Measurements from ENCODE around the gene CFAP54. TPM values are rescaled to one million over a fixed set of nuclear protein-coding genes. Genes with fewer than 3 reads are reported as not detected.

CFAP54 gene
- total RNA-seq, 1 donor from 2014 or later = 1.7 TPM

DNA sequence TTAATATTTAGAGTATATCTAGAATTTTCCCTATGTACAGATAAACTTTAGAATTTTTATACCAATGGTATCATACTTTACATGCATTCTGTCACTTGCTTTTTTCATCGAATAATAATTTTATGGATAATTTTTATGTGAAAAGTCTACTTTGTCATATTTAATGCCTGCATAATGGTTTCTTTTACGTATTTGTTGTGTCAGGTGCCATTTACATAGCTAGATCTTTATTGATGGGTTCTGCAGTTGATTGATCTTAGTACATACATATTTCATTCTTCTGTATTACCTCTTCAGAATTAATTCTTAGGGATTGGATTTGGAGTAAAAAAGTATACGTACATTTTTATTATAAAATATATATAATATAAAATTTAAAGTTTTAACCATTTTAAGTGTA is 340.0 kb downstream of the CFAP54 start:
- no peaks in the 10 kb centered on the region for H3K4me1 ChIP-seq
- no peaks in the 10 kb centered on the region for H3K9me3 ChIP-seq
- no peak for DNase-seq (ENCODE audit: extremely low spot score in 2 of 2)
- intact Hi-C loops (cut with DNase I) = no loop called here
- TF ChIP-seq, protein P1, sequence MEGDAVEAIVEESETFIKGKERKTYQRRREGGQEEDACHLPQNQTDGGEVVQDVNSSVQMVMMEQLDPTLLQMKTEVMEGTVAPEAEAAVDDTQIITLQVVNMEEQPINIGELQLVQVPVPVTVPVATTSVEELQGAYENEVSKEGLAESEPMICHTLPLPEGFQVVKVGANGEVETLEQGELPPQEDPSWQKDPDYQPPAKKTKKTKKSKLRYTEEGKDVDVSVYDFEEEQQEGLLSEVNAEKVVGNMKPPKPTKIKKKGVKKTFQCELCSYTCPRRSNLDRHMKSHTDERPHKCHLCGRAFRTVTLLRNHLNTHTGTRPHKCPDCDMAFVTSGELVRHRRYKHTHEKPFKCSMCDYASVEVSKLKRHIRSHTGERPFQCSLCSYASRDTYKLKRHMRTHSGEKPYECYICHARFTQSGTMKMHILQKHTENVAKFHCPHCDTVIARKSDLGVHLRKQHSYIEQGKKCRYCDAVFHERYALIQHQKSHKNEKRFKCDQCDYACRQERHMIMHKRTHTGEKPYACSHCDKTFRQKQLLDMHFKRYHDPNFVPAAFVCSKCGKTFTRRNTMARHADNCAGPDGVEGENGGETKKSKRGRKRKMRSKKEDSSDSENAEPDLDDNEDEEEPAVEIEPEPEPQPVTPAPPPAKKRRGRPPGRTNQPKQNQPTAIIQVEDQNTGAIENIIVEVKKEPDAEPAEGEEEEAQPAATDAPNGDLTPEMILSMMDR (IDR thresholded peaks at IDR 0.05) = no peak
- no peak for TF ChIP-seq POLR2A (IDR thresholded peaks at IDR 0.05)
- TF ChIP-seq POLR2AphosphoS5 (IDR thresholded peaks at IDR 0.05; ENCODE audit: insufficient read depth in 1 of 2, low read depth in 1 of 2) = no peak
- H3K27me3 ChIP-seq = no peaks in the 10 kb centered on the region
- no peak overlapping the region for H3K4me3 ChIP-seq
- H3K27ac ChIP-seq = no peak overlapping the region
- H3K36me3 ChIP-seq = no peaks in the 10 kb centered on the region

DNA sequence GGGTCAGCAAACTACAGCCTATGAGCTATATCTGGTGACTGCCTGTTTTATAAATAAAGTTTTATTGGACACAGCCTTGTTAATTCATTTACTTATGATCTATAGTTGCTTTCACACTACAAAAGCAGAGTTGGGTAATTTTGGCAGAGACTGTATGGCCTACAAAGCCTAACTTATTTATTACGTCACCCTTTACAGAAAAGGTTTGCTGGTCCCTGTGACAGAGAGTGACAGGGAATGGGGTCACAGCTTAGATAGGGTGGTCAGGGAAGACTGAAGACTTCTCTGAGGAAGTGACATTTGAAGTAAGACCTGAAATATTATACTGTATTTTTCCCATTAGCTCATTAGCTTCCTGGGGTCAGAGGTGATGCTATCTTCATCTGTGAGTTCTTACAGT is 342.0 kb downstream of the CFAP54 start:
- Histone ChIP-seq H3K9me3 (no peaks in the 10 kb centered on the region), H3K36me3 (no peaks in the 10 kb centered on the region), H3K4me3 (no peak overlapping the region), H3K27me3 (no peaks in the 10 kb centered on the region), H3K27ac (no peak overlapping the region), H3K4me1 (no peaks in the 10 kb centered on the region)
- no peak for TF ChIP-seq POLR2A (IDR thresholded peaks at IDR 0.05)
- TF ChIP-seq, protein P1 (IDR thresholded peaks at IDR 0.05) = no peak
- TF ChIP-seq POLR2AphosphoS5 (IDR thresholded peaks at IDR 0.05; ENCODE audit: insufficient read depth in 1 of 2, low read depth in 1 of 2) = no peak
- intact Hi-C loops (cut with DNase I) = no loop called here
- DNase-seq (ENCODE audit: extremely low spot score in 2 of 2) = no peak

DNA sequence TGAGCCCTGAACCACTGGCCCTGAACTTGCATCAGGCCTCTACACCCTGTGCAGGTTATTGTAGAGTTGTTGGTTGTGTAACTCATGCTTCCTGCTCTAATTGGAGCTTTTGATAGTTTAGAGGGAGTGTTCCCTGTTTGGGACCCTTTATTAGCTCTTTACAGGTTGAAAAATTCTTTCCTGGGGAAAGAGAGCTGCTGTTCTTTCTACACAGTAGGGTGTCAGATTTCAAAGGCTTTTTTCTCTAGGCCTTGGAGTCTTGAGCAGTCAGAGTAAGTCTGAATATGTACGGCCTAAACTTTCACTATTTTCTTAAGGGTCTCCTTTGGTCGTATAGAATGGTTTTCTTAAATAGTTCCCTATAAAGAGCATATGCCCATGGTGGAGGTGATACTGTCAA is 356.9 kb downstream of the CFAP54 start:
- no peaks in the 10 kb centered on the region for H3K27me3 ChIP-seq
- no peaks in the 10 kb centered on the region for H3K4me1 ChIP-seq
- intact Hi-C loops (cut with DNase I) = no loop called here
- no peak overlapping the region for H3K27ac ChIP-seq
- TF ChIP-seq POLR2A (IDR thresholded peaks at IDR 0.05) (no peak), POLR2AphosphoS5 (IDR thresholded peaks at IDR 0.05; ENCODE audit: insufficient read depth in 1 of 2, low read depth in 1 of 2) (no peak)
- TF ChIP-seq, protein P1 (IDR thresholded peaks at IDR 0.05) = no peak
- no peak overlapping the region for H3K4me3 ChIP-seq
- no peaks in the 10 kb centered on the region for H3K36me3 ChIP-seq
- no peak for DNase-seq (ENCODE audit: extremely low spot score in 2 of 2)
- no peaks in the 10 kb centered on the region for H3K9me3 ChIP-seq

DNA sequence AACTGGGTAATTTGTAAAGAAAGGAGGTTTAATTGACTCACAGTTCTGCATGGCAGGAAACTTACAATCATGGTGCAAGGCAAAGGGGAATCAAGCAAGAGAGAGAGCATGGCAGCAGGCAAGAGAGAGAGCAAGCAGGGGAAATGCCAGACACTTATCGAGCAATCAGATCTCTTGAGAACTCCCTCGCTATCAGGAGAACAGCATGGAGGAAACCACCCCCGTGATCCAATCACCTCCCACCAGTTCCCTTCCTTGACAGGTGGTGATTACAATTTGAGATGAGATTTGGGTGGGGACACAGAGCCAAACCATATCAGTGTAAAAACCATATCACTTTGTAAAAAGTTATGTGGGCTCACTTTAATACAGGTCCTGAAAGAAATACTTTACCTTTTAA is 361.3 kb downstream of the CFAP54 start:
- no peaks in the 10 kb centered on the region for H3K4me1 ChIP-seq
- TF ChIP-seq POLR2A (IDR thresholded peaks at IDR 0.05) = no peak
- no peak for TF ChIP-seq POLR2AphosphoS5 (IDR thresholded peaks at IDR 0.05; ENCODE audit: insufficient read depth in 1 of 2, low read depth in 1 of 2)
- TF ChIP-seq, protein P1 (IDR thresholded peaks at IDR 0.05) = no peak

DNA sequence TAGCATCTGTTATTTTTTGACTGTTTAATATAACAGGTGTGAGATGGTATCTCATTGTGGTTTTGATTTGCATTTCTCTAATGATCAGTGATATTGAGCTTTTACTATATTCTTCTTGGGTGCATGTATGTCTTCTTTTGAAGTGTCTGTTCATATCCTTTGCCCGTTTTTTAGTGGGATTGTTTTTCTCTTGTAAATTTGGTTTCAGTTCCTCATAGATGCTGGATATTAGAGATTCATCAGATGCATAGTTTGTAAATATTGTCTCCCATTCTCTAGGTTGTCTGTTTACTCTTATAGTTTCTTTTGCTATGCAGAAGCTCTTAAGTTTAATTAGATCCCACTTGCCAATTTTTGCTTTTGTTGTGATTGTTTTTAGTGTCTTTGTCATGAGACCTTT is 368.8 kb downstream of the CFAP54 start:
- DNase-seq (ENCODE audit: extremely low spot score in 2 of 2) = no peak
- H3K9me3 ChIP-seq = no peaks in the 10 kb centered on the region
- no peaks in the 10 kb centered on the region for H3K4me1 ChIP-seq
- no peak overlapping the region for H3K27ac ChIP-seq
- no peak overlapping the region for H3K4me3 ChIP-seq
- intact Hi-C loops (cut with DNase I) = no loop called here
- no peak for TF ChIP-seq POLR2A (IDR thresholded peaks at IDR 0.05)
- no peak for TF ChIP-seq POLR2AphosphoS5 (IDR thresholded peaks at IDR 0.05; ENCODE audit: insufficient read depth in 1 of 2, low read depth in 1 of 2)
- TF ChIP-seq, protein P1 (IDR thresholded peaks at IDR 0.05) = no peak
- H3K27me3 ChIP-seq = no peaks in the 10 kb centered on the region
- no peaks in the 10 kb centered on the region for H3K36me3 ChIP-seq

More for the DNA sequence above, 361.3 kb downstream of the CFAP54 start:
- no peak for DNase-seq (ENCODE audit: extremely low spot score in 2 of 2)
- intact Hi-C loops (cut with DNase I) = no loop called here
- H3K36me3 ChIP-seq = no peaks in the 10 kb centered on the region
- H3K27ac ChIP-seq = no peak overlapping the region
- H3K9me3 ChIP-seq = no peaks in the 10 kb centered on the region
- no peak overlapping the region for H3K4me3 ChIP-seq
- H3K27me3 ChIP-seq = no peaks in the 10 kb centered on the region
